HG03469 (cell line): ENCODE results near the gene TNFRSF14.
"Not testable (repeated sequence)": the region's sequence is repeated elsewhere in the genome, so short reads cannot be mapped to it uniquely, and the experiment has no call there.

ENCODE experiments used
- ATAC-seq: cut with Tn5 transposase; IDR thresholded peaks from one replicate; pipeline ENCODE4 v1.9.1; 2021; ENCODE audit warnings: mild to moderate bottlenecking, moderate library complexity, moderate number of reproducible peaks; ENCODE audit not compliant: unreplicated experiment

The TNFRSF14 gene

DNA sequence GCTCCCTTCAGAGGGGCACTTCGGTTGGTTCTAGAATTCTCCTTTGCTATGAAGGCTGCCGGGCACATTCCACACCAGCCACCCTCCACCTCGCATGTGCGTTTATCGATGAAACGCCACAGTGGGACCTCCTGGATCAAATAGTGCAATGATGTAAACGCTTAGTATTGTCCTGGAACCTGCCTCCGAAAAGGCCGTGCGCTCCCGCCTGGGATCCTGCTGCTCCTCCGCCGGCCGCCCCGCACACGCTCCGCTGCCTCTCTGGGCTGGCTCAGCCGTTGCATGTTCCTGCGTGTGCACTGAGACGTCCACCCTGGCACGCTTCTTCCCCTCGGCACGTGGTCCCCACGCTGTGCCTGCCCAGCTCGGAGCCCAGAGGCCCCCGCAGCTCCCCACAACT lies 4.0 kb upstream of the TNFRSF14 start:
- no peak for ATAC-seq

DNA sequence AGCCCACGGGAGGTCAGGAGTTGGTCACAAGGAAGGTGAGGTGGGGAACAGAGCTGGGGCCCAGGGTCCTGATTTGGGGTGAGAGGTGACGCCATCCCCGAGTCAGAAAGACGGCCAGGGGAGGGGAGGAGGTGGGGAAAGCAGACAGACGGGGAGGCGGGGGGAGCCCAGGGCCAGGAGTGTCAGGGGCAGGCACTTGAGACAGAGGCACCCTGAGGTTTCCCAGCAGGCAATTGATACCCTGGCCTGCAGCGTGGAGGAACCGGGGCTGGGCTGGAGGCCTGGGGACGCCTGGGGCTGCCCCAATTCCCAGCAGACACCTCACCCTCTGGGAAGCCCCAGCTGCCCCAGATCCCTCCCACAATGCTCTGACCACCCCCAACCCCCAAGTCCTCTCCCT lies 3.1 kb upstream of the TNFRSF14 start:
- not testable (repeated sequence) for ATAC-seq

DNA sequence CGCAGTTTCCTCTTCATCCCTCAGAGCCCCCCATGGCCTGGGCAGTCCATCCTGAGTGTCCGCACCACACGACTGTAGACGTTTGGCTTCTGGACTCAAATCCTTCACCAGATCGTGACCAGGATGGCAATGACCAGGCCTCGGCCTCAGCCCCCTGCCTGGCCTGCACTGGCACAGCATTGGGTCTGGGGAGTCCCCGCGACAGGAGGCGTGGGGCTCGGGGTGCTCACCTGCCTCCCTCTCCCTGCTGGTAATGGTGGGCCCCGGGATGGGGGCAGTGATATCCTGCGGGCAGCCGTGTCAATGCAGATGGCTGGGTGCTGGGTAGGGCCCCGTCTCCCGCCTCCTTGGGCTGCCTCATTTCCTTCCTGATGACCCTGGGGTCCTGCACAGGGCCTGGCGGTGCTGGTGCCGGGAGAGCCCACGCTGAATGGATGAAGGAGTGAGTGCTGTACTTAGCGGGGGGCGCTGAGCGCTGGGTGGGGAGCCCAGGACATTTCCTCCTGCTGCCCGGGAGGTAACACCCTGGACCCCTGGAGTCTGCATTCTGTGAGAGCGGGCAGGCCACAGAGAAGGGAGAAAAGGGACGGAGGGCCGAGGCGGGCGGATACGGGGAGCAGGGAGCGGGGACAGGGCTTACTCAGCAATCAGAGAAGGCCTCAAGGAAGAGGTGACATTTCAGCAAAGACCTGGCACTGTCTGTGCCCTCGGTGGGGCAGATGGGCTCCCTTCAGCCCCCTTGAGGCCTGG lies 2.1 kb upstream of the TNFRSF14 start:
- ATAC-seq = no peak

DNA sequence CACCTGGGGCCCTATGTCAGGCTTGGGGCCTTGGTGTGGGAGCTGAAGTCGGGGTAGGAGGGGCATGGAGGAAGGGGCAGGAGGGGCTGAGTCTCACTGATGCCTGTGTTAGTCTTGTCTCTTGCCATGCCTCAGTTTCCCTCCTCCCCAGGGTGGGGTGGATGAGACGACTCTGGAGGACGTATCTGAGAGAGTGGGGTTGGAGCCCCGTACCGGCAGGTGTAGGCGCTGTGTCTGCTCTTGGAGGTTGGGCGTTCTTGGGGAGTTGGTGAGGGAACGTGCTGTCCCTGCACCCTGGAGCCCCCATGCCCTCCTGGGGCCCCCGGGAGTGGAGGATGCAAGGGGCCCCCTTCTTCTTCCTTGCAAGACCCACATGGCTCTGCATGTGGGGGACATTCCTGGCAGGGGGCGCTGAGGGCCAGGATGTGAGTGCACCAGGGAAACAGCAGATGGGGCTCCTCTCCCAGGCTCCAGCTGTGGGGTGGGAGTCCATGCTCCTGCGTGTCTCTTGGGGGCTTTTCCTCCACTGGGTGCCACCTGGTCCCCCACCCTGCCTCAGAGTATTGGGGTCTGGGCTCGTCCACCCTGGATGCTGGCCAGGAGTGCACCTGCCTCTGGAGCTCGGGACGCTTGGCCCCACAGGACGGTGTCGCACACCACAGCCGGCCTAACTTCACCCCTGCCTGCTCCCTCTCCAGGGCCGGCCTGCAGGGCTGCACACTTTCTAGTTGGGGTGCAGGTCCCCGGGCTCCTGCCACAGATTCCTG lies 1.4 kb upstream of the TNFRSF14 start:
- no peak for ATAC-seq

DNA sequence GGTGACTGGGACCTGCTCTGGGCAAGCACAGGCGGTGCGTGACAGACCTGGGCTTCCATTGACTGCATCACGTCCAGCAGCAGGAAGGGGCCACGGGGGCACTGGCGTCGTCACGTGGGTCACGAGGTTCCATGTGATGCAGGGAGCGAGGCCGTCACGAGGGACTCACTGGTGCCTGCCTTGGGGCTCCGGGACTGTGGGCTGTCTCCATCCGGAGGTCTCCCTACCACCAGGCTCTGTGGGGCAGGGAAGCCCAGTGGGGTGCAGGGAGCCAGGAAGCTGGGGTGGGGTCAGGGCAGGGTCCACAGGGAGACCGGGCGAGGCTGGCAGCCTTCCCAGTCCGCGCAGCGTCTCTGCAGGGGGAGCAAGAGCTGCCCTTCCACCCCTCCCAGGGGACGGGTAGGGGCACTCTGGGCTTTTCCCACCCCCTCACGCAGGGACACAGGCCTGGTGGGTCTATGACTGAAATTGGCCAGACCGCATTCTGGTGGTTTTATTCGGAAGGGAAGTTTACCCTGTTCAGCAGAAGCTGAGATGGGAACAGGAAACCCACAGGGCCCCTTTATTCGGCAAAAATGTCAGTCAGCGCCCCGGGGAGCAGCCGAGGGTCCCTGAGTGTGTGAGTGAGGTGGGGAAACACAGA lies 416 bp upstream of the TNFRSF14 start:
- ATAC-seq = no peak

DNA sequence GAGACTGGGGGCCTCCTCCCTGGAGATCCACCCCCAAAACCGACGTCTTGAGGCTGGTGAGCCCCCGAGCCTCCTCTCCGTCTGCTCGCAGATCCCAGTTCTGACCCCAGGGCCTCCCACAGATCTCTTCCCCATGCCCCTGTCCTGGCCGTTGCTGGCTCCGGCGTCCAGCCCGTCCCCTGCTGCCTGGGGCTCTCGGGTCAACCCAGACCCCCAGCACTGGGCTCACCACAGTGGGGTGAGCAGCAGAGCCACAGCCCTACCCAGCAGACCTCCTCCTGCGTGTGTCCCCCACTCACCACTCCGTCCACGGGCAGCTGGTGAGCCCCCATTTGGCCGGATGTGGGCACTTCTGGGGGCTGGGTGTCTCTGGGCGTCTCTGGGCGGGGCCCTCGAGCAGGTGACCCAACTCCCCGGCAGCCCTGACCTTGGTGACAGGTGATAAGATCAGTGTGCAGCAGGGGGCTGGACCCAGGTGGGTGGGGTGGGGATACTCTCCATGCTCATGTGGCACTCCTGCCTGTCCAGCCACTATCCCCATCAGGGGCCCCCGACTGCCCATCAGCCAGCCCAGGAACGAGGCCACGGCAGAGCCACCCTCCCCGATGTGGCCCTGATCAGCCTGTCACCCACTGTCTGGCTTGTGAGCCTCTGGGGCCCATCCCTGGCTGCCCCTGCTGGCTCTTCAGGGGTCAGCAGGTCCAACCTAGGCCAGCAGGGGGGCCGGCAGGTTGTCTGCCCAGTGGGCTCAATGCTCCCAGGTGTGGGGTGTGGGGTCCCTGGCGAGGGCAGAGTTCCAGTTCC lies 709 bp downstream of the TNFRSF14 start:
- ATAC-seq = no peak

DNA sequence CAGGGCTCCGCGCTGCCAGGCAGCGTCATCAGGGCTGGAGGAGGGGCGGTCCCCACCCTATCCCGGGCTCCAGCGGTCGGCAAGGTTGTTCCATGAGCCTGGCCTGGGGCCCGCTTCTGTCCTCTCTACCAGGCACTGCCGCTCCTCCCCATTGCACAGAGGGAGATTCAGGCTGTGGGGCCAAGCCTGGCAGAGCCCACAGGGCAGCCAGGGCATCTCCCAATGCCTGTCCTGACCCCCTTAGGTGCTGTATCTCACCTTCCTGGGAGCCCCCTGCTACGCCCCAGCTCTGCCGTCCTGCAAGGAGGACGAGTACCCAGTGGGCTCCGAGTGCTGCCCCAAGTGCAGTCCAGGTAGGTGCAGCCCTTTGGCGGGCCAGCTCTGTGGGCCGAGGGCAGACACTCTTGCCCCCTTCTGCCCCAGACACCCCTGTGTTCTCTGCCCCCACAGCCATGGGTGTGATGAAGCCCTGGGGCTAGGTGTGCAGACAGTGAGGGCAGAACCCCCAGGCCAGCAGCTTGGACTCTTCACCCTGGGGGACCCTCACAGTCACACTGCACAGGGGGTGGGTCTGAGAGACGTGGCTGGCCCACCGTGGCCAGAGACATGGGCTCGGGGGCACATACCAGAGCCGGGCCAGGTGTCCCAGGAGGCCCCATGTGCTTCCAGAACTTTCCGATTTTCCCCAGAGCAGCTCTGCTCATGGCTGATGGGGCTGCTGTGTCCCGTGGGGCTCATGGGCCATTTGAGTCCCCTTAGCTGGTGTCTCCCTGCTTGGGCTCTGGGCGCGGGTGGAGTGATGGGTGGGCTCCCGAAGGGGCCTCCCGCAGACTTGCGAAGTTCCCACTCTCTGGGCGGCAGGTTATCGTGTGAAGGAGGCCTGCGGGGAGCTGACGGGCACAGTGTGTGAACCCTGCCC lies 1.6 kb downstream of the TNFRSF14 start:
- ATAC-seq = no peak

DNA sequence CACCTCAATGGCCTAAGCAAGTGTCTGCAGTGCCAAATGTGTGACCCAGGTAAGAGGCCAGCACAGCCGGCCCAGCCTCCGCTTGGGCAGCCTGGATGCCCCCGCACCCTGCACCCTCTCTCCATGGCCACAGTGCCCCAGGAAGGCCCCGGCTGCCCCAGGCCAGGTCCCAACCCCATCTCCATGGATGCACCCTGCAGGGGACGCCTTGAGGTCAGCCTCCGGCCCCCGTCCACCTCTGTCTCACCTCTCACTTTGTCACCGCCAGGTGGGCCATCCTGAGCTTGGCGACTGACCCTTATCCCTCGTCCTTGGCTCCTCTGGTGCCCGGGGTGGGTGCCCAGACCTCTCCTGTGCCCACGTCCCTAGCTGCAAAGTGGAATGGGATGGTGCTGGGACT lies 2.2 kb downstream of the TNFRSF14 start:
- no peak for ATAC-seq

DNA sequence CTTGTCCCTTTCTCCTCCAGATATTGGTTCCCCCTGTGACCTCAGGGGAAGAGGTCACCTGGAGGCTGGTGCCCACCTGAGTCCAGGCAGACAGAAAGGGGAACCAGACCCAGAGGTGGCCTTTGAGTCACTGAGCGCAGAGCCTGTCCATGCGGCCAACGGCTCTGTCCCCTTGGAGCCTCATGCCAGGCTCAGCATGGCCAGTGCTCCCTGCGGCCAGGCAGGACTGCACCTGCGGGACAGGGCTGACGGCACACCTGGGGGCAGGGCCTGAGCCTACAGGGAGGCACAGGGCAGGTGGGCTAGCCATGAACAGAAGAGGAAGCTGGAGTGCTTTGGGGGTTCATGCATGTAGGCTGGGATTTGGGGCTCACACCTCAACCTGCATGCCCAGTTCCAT lies 2.7 kb downstream of the TNFRSF14 start:
- ATAC-seq = no peak

DNA sequence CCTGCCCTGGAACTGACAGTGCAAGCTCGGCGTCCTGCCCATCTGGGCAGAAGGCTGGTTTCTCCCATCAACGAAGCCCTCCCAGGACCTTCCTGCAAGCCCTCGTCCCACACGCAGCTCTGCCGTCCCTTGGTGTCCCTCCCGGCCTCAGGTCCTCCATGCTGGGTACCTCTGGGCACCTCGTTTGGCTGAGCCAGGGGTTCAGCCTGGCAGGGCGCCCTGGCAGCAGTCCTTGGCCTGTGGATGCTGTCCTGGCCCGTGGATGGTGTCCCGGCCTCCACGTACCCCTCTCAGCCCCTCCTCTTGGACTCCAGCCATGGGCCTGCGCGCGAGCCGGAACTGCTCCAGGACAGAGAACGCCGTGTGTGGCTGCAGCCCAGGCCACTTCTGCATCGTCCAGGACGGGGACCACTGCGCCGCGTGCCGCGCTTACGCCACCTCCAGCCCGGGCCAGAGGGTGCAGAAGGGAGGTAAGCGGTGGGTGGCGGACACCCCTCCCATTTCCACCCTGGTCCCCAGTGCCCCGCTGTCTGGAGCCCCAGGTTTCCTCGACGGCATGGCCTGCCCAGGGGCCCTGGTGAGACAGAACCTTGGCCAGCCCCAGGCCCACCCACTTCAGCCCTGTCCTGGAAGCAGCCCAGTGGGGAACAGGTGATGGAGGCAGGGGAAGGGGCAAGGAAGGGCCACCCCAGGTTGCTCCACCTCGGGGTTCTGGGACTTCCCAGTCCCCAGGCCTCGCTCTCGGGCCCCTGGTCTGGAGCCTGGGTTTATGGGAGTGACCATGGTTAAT lies 3.5 kb downstream of the TNFRSF14 start:
- no peak for ATAC-seq

DNA sequence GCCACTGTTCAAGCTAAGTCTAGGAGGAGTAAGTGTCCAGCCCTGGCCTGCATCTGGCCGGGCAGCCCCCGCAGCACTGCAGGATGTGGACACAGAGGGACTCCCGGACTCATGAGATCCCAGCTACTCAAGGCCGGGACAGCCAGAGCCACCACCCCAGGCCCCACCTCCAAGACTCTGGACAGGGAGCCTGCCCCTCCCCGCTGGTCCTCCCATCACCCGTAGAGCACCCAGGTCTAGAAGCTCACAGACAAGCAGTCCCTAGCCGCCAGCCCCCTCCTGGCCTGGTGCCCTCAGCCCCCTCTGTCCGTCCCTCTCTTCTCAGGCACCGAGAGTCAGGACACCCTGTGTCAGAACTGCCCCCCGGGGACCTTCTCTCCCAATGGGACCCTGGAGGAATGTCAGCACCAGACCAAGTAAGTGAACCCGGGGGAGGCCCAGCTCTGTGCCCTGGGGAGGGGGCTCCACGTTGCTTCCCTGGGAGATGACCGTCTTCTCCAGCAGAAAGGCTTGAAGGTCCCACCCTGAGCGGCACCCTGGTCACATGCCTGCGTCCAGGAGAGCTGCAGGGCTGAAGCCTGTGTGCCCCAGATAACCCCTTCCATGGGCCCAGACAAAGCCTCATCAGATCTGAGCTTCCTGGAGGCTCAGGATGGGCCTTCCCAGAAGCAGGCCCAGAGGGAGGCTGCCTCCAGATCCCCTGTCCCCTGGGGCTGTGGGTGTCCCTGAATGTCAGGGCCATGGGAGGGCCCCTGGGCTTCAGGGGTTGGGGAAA lies 4.3 kb downstream of the TNFRSF14 start:
- no peak for ATAC-seq

DNA sequence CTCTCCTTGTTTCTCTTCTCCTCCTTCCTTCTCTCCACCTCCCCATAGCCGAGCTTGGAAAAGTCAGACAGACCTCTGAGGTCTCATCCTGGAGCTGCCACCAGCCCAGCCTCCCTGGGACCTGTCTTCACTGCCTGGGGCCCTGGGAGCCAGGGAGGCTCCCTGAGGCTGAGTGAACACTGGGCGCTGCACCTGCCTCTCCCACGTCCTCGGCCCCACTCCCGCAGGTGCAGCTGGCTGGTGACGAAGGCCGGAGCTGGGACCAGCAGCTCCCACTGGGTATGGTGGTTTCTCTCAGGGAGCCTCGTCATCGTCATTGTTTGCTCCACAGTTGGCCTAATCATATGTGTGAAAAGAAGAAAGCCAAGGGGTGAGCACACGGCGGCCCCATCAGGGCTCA lies 5.3 kb downstream of the TNFRSF14 start:
- ATAC-seq = no peak

DNA sequence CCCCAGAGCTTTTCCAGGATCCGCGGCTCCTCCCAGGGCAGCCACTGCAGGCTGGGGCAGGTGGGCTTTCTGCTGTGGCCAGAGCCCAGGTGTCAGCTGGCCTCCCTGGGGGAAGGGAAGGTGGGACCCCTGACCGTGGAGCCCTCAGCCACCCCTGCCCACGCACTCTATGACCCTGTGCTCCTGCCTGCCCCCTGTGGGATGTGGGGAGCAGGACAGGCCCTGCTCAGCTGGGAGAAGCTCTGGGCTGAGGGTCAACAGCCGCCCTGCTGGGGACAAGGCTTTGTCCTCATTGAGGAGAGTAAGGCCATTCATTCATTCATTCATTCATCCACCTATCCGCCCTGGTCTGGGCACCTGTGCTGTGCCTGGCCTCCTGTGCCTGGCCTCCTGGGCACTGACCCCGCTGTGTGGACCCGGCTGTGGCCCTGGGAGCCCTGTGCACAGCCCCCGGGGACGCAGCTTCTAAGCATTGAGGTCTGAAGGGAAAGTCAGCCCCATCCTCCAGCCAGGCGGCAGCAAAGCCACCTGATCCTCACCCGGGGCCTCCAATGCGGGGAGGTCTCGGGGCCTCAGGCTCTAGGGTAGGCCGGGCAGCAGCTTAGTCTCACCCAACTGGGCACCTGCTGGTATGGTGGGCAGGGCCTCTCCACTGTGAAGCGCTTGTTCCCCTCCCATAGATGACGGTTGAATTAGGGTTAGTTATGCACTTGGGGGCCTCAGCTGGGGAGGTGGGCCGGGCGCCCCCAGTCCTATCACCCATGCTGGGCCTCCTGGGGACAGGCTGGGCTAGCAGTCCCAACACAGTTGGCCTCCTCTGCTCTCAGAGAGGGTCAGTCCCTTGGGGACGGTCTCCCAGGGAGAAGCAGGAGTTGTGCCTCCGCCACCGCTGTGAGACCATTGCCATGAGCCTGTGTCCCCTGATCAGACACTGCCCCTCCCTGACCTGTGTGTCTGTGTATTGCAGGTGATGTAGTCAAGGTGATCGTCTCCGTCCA lies 6.0 kb downstream of the TNFRSF14 start:
- no peak for ATAC-seq

DNA sequence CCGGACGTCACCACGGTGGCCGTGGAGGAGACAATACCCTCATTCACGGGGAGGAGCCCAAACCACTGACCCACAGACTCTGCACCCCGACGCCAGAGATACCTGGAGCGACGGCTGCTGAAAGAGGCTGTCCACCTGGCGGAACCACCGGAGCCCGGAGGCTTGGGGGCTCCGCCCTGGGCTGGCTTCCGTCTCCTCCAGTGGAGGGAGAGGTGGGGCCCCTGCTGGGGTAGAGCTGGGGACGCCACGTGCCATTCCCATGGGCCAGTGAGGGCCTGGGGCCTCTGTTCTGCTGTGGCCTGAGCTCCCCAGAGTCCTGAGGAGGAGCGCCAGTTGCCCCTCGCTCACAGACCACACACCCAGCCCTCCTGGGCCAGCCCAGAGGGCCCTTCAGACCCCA lies 7.0 kb downstream of the TNFRSF14 start:
- ATAC-seq = no peak

DNA sequence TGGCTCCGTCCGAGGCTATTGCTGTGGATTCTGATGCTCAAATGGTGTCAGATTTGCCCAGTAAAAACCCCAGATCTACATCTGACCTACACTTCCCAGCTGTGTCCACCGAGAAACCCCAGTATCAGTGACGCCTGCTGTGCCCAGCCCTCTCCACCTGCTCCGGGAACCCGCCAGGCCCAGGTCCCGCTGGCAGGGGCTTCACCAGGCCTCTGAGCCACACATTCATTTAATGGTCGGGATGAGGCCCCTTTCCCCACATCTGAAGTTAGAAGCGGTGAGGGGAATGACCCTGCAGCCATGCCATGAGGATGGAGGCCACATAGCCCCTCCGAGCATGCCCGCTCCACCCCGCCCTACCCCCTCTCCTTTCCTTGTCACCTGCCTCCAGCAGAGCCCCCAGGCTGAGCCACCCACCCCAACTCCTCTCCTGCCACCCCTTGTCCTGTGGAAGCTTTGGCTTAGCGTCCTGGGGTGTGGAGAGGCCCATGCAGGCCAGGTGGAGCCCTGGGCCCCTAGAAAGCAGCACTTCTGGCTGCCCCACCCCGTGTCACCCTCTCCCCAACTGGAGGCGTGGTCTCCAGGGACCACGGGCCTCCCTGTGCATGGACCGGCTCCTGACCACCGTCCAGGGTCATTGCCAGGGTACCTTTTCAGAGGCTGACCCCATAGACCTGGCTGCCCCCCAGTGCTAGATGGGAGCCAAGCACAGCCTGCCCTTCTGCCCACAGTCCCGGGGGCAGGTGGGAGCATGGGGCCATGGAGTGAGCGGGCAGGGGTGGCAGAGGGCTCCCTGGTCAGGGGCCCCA lies 8.0 kb downstream of the TNFRSF14 start:
- ATAC-seq = no peak

DNA sequence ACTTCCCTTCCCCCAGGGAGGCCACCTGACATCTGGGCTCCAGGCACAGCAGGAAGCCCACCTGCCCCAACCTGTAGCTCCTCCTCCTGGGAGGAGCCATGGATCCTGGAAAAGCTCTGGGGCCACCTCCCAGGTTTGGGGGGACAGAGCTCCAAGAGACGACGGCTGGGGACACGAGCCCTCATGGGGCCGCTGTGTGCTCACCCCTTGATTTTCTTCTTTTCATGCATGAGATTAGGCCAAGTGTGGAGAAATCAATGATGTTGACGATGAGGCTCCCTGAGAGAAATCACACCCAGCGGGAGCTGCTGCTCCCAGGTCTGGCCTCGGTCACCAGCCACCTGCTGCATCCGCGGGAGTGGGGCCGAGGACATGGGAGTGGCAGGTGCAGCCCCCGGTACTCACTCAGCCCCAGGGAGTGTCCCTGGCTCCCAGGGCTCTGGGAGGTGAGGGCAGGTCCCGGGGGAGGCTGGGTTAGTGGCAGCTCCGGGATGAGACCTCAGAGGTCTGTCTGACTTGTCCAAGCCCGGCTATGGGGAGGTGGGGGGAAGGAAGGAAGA lies 8.7 kb downstream of the TNFRSF14 start:
- no peak for ATAC-seq
